ENCODE measurements around the gene VSIG8. TPM values are rescaled to one million over a fixed set of nuclear protein-coding genes. Genes with fewer than 3 reads are reported as not detected.

Gene VSIG8
- total and polyA plus RNA-seq, 9 of the 15 experiments (the other 6 are each of a cell fraction or from before 2014, with no cell fraction given), result not detected

DNA sequence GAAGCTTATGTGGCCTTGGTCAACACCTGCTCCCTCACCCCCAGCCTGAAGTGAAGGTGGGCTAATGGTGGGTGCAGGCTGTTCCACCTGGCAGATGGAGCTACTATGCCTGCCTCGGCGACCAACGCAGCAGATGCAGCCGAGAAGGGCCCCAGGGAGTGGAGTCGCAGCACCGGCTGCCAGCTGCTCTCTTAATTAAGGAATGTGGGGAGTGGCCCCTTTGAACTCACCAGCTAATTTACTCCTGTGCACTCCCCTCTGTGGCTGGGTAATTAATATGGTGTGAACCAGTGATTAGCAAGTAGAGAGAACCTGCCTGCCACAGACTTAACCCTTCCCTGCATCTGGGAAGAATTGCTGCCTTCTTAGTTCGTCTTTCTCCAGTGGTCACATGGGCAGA is 39.1 kb downstream of the VSIG8 start (continued):
- TF ChIP-seq, protein P1, sequence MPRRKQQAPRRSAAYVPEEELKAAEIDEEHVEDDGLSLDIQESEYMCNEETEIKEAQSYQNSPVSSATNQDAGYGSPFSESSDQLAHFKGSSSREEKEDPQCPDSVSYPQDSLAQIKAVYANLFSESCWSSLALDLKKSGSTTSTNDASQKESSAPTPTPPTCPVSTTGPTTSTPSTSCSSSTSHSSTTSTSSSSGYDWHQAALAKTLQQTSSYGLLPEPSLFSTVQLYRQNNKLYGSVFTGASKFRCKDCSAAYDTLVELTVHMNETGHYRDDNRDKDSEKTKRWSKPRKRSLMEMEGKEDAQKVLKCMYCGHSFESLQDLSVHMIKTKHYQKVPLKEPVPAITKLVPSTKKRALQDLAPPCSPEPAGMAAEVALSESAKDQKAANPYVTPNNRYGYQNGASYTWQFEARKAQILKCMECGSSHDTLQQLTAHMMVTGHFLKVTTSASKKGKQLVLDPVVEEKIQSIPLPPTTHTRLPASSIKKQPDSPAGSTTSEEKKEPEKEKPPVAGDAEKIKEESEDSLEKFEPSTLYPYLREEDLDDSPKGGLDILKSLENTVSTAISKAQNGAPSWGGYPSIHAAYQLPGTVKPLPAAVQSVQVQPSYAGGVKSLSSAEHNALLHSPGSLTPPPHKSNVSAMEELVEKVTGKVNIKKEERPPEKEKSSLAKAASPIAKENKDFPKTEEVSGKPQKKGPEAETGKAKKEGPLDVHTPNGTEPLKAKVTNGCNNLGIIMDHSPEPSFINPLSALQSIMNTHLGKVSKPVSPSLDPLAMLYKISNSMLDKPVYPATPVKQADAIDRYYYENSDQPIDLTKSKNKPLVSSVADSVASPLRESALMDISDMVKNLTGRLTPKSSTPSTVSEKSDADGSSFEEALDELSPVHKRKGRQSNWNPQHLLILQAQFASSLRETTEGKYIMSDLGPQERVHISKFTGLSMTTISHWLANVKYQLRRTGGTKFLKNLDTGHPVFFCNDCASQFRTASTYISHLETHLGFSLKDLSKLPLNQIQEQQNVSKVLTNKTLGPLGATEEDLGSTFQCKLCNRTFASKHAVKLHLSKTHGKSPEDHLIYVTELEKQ (CRISPR knock-in tag; IDR thresholded peaks at IDR 0.05), result no peak
- TF ChIP-seq MTA1 (IDR thresholded peaks at IDR 0.05; ENCODE audit: borderline replicate concordance) (no peak), NCOA4 (IDR thresholded peaks at IDR 0.05; ENCODE audit: partially characterized antibody) (no peak), ZNF197 (CRISPR knock-in tag; IDR thresholded peaks at IDR 0.05; ENCODE audit: low read depth) (no peak)
- TF ChIP-seq, protein P2, sequence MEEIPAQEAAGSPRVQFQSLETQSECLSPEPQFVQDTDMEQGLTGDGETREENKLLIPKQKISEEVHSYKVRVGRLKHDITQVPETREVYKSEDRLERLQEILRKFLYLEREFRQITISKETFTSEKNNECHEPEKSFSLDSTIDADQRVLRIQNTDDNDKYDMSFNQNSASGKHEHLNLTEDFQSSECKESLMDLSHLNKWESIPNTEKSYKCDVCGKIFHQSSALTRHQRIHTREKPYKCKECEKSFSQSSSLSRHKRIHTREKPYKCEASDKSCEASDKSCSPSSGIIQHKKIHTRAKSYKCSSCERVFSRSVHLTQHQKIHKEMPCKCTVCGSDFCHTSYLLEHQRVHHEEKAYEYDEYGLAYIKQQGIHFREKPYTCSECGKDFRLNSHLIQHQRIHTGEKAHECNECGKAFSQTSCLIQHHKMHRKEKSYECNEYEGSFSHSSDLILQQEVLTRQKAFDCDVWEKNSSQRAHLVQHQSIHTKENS (CRISPR knock-in tag; IDR thresholded peaks at IDR 0.05), result no peak

All from K562 (cell line).